SK-N-MC (cell line): Measurements from ENCODE around the gene FHIT.

Experiments
- DNase-seq: peaks from one replicate; pipeline ENCODE4 v3.0.0-alpha.2; 2011; ENCODE audit warnings: low read depth, low spot score
- H3K27ac ChIP-seq: fragments of 200-600 bp; sonication (generic); 2 replicates; pipeline ENCODE4 v1.5.1; 2016; ENCODE audit warnings: mixed run types
- H3K36me3 ChIP-seq: fragments of 200-600 bp; sonication (generic); 2 replicates; pipeline ENCODE4 v1.6.1; 2017; ENCODE audit warnings: antibody characterized with exemption, low read length, mixed read lengths; ENCODE audit not compliant: insufficient read depth
- H3K4me3 ChIP-seq: fragments of 200-600 bp; sonication (generic); 2 replicates; pipeline ENCODE4 v1.5.1; 2016
- H3K9ac ChIP-seq: fragments of 200-600 bp; sonication (generic); 2 replicates; pipeline ENCODE4 v1.8.0; 2017; ENCODE audit warnings: mixed run types, mixed read lengths; ENCODE audit not compliant: insufficient read length
- H3K9me3 ChIP-seq: fragments of 200-600 bp; sonication (generic); 2 replicates; pipeline ENCODE4 v1.6.1; 2017; ENCODE audit warnings: low read depth, mild to moderate bottlenecking, antibody characterized with exemption, low read length, moderate library complexity, mixed read lengths
- EZH2 ChIP-seq: fragments of 200-600 bp; sonication (generic); IDR thresholded peaks from one replicate; pipeline ENCODE4 v1.6.1; 2017; ENCODE audit warnings: antibody characterized with exemption
- FOXP2 ChIP-seq: optimal IDR thresholded peaks from 2 replicates; pipeline ENCODE3; 2011; ENCODE audit warnings: mild to moderate bottlenecking, moderate library complexity; ENCODE audit not compliant: insufficient read depth; ENCODE audit errors: extremely low read length, control extremely low read depth
- POLR2AphosphoS5 ChIP-seq: IDR thresholded peaks from 2 replicates; pipeline ENCODE4 v1.6.1; 2012; ENCODE audit warnings: mild to moderate bottlenecking, low read depth, low read length, borderline replicate concordance

Gene FHIT

GRCh38 chr3:59717679-59718205 lies 1533.5 kb downstream of the FHIT start:
- Histone ChIP-seq H3K9me3 (no peaks in the 10 kb centered on the region), H3K9ac (no peak overlapping the region), H3K36me3 (no peaks in the 10 kb centered on the region), H3K27ac (no peak overlapping the region), H3K4me3 (no peak overlapping the region)
- DNase-seq: no peak
- TF ChIP-seq FOXP2 (no peak), POLR2AphosphoS5 (no peak), EZH2 (no peak)

GRCh38 chr3:59714066-59714465 lies 1537.2 kb downstream of the FHIT start:
- TF ChIP-seq EZH2: no peak
- no peak for TF ChIP-seq POLR2AphosphoS5
- TF ChIP-seq FOXP2: no peak
- H3K4me3 ChIP-seq: no peak overlapping the region
- H3K9me3 ChIP-seq: no peaks in the 10 kb centered on the region
- H3K36me3 ChIP-seq: no peaks in the 10 kb centered on the region
- no peak overlapping the region for H3K9ac ChIP-seq
- no peak overlapping the region for H3K27ac ChIP-seq
- no peak for DNase-seq

GRCh38 chr3:59710554-59710953 lies 1540.7 kb downstream of the FHIT start:
- no peak overlapping the region for H3K9ac ChIP-seq
- no peak for DNase-seq
- no peak overlapping the region for H3K27ac ChIP-seq
- no peak for TF ChIP-seq POLR2AphosphoS5
- no peak for TF ChIP-seq EZH2
- TF ChIP-seq FOXP2: no peak
- no peak overlapping the region for H3K4me3 ChIP-seq
- H3K9me3 ChIP-seq: no peaks in the 10 kb centered on the region
- no peaks in the 10 kb centered on the region for H3K36me3 ChIP-seq

GRCh38 chr3:59709702-59710553 lies 1541.3 kb downstream of the FHIT start:
- no peak overlapping the region for H3K27ac ChIP-seq
- H3K36me3 ChIP-seq: no peaks in the 10 kb centered on the region
- no peak overlapping the region for H3K4me3 ChIP-seq
- H3K9me3 ChIP-seq: no peaks in the 10 kb centered on the region
- TF ChIP-seq EZH2 (no peak), POLR2AphosphoS5 (no peak), FOXP2 (no peak)
- H3K9ac ChIP-seq: no peak overlapping the region
- DNase-seq: no peak

- no peak overlapping the region for H3K27ac ChIP-seq
- H3K4me3 ChIP-seq: no peak overlapping the region
- H3K9ac ChIP-seq: no peak overlapping the region
- TF ChIP-seq POLR2AphosphoS5: no peak
- no peak for TF ChIP-seq EZH2
- no peak for TF ChIP-seq FOXP2
- no peaks in the 10 kb centered on the region for H3K9me3 ChIP-seq
- H3K36me3 ChIP-seq: no peaks in the 10 kb centered on the region
- DNase-seq: no peak
Measured at GRCh38 chr3:59708202-59708601, 1543.0 kb downstream of the FHIT start.

GRCh38 chr3:59704292-59704691 lies 1547.0 kb downstream of the FHIT start:
- TF ChIP-seq FOXP2 (no peak), POLR2AphosphoS5 (no peak), EZH2 (no peak)
- no peak for DNase-seq

GRCh38 chr3:59699648-59700320 lies 1551.5 kb downstream of the FHIT start:
- Histone ChIP-seq H3K4me3 (no peak overlapping the region), H3K36me3 (no peaks in the 10 kb centered on the region), H3K9ac (no peak overlapping the region), H3K9me3 (no peaks in the 10 kb centered on the region), H3K27ac (no peak overlapping the region)
- no peak for DNase-seq
- no peak for TF ChIP-seq POLR2AphosphoS5
- TF ChIP-seq EZH2: no peak
- TF ChIP-seq FOXP2: no peak

More at GRCh38 chr3:59704292-59704691, 1547.0 kb downstream of the FHIT start:
- no peak overlapping the region for H3K27ac ChIP-seq
- H3K36me3 ChIP-seq: no peaks in the 10 kb centered on the region
- no peaks in the 10 kb centered on the region for H3K9me3 ChIP-seq
- no peak overlapping the region for H3K4me3 ChIP-seq
- H3K9ac ChIP-seq: no peak overlapping the region
